GM21619 (cell line): Measurements from ENCODE around the gene EMX2.

Experiments used
- ATAC-seq: cut with Tn5 transposase; IDR thresholded peaks from one replicate; pipeline ENCODE4 v1.9.1; 2021; ENCODE audit not compliant: unreplicated experiment

Gene EMX2

DNA sequence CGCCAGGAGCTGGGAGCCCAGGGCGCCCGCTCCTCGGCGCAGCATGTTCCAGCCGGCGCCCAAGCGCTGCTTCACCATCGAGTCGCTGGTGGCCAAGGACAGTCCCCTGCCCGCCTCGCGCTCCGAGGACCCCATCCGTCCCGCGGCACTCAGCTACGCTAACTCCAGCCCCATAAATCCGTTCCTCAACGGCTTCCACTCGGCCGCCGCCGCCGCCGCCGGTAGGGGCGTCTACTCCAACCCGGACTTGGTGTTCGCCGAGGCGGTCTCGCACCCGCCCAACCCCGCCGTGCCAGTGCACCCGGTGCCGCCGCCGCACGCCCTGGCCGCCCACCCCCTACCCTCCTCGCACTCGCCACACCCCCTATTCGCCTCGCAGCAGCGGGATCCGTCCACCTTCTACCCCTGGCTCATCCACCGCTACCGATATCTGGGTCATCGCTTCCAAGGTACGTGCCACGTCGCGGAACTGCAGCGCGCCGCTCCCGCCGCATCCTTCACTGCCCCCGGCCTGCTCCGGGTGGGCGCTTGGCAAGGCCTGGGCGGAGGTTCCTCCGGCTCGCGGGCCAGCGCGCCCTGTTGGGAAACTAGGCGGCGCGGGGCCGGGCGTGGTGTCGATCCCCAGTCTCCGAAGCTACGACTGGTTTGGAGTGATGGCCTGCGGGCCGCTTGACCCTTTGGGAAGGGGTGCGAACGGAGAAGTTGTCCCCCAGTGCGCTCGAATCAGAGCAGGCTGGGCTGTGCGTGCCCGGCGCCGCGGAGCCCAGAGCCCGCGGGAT, 868 bp downstream of the EMX2 start:
- no peak for ATAC-seq

DNA sequence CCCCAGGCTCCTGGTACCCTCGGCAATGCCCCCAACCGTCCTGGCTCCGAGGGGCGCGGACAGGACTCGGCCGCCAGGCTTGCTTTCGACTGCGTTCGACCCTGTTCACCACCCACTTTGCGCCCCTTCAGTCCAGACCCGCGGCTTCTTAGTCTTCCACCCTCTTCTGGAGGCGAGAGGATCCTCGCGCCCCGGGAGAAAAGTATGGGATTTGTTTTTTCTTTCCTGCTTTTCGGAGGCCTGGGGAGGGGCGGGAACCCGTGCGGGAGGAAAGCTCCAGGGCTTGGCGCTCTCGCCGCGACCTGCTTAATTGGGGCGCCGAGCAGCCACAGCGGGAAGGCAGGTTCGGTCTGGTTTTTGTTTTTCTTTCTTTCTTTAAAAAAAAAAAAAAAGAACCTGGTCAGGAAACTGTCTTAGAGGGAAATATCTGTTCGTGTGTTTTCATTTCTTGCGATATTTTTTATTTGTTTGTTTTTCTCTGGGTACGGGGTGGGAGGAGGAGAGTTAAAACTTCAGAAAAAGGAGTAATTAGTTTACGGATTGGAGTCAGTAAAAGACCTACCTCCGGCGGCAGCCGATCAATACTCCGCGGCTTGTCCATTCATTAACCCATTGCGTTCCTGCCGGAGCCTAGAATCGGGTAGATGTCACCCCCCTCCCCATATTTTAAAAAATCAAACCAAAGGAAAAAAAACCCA, 1.6 kb downstream of the EMX2 start:
- no peak for ATAC-seq

DNA sequence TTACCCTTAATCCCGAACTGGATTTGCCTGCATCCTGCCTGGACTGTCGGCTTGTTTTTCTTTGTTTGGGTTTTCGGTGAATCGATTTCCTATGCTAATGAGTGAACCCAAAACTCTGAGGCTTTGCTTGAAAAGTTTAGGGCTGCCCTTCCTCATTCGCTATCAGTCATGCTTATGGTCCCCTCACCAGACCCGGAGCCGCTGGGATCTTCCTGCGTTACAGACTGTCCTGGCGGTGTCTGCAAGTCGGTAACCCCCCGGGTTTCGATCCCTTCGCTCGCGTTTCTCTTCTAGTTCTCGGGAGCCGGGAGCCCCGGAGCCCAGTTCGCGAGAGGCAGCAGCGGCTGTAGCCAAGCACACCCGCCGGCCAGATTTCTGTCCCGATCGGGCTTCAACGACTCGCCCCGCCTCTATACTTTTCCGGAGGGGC, 2.2 kb downstream of the EMX2 start:
- no peak for ATAC-seq

DNA sequence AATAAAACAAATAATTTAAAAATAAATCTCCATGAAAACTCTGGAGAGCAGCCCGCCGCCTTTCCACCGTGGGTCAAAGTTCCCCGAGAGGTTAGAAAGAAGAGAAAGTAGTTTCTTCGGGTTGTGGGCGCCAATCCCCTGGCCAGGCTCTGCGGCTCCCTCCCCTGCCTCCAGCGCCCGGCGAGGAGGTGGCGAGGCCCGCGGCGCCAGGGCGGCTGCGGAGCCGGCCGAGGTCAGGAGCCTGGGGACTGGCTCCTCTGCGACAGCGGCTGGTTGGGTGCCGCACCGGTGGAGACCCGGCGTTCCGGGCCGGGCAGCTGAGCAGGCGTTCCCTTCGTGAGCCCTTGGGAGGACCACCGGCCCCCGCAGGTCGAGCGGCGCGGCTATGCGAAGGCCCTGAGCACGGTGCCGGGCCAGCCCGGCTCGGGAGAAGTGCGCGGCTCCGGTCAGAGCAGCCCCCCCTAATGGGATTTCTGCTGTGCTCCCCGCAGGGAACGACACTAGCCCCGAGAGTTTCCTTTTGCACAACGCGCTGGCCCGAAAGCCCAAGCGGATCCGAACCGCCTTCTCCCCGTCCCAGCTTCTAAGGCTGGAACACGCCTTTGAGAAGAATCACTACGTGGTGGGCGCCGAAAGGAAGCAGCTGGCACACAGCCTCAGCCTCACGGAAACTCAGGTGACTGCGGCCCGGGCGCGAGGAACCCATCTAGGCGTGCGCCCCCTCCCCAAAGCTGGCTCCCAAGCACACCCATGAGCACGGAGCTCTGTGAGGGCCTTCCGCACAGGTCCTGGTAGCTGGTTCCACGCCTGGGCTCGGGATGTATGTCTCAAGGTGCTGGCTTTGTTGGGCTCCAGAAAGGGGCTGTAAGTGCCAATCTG, 2.8 kb downstream of the EMX2 start:
- ATAC-seq, result no peak

DNA sequence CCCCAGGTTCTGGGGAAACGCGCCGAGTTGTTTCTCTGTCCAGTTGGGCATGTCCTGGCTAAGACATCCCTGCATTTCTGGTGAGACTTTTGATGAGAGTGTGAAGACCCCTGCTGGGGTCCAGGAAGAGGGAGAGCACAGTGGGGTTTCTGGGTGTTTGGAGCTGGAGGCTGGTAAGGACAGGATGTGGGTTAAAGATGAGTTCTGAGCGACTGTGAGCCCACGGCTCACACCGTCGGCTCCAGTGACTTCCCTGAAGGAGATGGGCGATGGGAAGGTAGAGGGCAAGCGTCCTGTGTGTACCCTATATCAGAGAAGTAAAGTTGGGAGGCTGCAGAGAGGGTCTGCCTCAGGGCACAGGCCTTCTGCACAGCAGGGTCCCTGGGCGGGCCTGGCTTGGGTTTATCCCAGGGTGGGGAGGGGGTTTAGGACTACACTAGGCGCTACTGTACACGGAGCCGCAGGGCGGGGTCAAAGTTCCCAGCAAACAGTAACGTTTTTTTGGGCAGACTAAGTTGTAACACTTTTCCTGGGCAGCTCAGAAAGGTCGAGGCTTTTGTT, 3.6 kb downstream of the EMX2 start:
- no peak for ATAC-seq

DNA sequence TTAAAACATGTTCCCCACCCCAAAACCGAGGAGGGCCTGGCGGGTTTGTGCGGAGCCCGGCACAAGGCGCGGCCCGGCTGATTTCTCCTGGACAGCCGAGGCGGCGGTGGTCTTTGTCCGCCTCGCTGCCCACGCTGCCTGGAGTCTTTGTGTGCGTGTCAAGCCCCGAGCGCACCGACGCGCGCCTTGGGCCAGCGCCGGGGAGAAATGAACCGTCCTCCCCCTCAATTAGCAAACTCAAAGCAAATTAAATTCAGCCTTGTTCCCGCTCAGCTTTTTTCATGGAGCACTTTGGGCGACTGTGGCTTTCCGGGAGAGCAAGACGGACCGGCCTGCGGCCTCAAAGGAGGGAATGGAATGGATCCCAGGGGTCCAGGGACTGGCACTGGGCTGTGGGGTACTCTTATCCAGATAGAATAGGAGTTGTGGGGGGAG, 4.1 kb downstream of the EMX2 start:
- no peak for ATAC-seq

DNA sequence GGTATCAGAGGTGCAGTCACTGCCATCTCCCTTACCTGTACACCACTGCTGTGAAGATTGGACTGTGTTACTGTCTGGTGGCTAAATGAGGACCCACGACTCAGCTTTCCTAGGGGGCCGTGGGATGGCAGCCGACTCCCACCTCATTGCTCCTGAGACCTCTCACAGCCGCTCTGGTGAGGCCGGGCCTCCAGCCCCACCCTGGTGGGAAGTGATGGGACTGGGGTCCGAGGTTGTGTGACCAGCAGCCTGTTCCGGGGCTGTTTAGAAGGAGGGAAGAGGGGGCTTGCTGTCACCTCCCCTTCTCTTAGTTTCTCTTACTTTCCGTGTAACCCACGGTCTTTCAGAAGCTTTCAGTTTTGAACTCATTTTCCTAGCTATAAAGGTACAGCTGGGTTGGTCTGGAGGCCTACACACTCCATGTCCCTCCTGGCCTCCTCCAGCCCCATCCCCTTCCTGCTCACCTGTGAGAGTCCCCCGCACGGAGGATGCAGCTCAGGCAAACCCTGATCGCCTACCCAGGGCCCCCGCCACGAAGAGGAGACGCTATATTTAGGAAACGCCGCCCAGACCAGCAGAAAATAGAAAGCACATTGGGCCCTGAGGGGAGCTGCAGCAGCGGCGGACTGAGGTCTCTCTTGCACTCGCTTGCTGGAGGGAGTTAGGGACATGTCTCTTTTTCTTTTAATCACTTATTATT, 4.6 kb downstream of the EMX2 start:
- ATAC-seq, result no peak

DNA sequence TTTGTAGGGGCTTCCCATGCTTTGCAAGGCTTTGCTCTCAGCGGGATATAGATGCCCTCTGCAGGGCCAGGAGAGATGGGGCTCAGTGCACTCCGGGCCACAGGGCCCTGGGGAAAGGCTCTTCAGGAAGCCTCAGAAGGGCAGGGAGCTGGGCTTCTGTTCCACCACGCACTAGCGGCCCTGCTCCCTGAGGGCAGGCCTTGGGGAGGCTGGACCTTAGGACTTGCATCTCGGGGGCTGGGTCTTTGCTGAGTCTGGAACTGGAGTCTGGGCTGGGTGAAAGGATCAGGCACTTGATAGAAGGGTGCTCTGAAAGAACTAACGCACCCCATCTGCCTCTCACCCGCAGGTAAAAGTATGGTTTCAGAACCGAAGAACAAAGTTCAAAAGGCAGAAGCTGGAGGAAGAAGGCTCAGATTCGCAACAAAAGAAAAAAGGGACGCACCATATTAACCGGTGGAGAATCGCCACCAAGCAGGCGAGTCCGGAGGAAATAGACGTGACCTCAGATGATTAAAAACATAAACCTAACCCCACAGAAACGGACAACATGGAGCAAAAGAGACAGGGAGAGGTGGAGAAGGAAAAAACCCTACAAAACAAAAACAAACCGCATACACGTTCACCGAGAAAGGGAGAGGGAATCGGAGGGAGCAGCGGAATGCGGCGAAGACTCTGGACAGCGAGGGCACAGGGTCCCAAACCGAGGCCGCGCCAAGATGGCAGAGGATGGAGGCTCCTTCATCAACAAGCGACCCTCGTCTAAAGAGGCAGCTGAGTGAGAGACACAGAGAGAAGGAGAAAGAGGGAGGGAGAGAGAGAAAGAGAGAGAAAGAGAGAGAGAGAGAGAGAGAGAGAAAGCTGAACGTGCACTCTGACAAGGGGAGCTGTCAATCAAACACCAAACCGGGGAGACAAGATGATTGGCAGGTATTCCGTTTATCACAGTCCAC, 5.4 kb downstream of the EMX2 start:
- no peak for ATAC-seq

DNA sequence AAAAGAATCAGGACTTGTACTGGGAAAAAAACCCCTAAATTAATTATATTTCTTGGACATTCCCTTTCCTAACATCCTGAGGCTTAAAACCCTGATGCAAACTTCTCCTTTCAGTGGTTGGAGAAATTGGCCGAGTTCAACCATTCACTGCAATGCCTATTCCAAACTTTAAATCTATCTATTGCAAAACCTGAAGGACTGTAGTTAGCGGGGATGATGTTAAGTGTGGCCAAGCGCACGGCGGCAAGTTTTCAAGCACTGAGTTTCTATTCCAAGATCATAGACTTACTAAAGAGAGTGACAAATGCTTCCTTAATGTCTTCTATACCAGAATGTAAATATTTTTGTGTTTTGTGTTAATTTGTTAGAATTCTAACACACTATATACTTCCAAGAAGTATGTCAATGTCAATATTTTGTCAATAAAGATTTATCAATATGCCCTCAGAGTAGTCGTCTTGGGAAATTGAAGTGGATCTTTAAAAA, 6.6 kb downstream of the EMX2 start:
- ATAC-seq, result no peak

DNA sequence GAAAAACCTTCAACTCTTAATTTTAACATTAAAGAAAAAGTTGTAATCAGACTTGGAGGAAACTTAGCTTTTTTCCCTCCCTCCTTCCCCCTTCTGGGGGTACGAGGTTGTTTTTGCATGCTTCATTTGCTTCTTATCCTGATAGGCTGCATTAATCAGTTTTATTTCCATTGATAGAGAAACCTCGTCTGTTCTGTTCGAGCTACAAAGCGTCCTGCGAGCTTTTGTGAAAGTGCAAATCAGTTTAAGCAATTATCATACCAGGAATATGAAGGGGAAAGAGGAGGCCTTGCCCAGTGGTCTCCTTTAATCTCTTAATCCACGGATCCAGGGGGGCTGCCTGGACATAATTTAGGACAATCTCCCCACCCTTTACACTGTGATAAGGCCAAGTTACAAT, 7.5 kb downstream of the EMX2 start:
- no peak for ATAC-seq

DNA sequence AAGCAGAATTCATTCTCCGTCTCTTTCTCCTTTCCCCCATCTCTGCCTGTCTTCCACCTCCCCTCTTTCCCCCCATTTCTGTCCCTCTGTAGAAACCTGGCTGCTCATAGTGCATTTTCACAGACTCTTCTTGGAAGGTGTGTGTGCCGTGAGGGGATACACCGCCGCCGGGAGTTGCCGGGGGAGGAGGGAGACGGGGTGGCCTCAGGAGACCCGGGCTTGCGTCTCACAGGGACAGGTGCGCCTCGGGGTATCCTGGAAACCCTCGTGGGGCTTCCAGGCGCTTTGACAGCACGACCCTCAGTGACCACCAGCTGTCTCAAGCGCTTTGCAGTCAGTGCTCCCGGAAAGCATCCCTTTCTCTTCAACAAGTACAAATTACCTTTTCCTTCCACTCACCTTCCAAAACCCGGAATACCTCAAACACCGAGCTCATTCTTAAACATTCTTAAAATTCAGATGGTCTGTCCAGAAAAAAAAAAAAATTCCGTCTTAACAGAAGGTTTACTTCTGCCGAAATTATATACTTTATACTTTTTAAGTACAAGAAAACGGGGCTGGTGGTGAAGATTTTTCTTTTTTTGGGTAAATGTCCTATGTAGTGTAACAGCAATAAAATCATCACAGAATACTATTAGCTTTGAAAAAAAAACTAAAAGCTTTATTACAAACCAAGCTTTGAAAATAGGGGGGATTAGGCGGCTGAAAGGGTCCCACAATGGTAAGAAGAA, 8.2 kb downstream of the EMX2 start:
- ATAC-seq, result no peak

DNA sequence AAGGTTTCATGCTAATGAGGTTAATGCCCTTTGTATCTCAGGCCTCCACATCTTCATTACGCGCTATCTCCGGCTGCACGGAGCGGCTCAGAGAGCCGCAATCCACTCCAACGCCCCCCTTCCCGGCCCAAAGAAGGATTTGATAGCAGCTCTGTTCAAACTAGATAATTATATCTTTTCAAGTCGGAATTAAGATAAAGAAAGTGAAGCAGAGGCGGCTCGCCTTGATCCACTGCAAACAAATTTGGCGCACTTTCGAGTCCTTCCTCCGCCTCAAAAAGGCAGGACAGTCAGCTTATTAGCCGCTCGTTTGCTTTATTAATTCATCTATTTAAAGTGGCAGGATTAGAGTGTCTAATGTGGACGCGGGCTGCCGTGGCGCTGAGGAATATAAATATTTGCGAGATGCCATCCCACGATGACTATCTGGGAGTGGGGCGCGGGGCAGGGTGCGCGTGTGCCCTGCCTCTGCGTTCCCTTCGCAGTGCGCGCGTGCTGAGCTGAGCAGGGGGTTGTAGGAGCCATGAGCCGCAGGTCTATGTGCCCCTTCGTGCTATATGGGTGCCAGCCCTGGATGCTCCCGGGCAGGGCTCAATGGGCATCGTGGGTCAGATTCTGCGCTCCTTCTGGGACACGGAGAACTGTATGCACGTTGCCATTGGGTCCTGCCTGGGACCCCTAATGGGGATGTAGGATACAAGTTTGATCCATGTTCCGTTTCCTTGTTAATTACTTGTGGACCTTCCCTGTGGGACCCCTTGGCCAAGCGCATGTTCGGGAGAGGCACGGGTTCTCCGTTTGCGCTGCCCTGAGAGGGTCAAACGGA, 9.0 kb downstream of the EMX2 start:
- ATAC-seq, result no peak

DNA sequence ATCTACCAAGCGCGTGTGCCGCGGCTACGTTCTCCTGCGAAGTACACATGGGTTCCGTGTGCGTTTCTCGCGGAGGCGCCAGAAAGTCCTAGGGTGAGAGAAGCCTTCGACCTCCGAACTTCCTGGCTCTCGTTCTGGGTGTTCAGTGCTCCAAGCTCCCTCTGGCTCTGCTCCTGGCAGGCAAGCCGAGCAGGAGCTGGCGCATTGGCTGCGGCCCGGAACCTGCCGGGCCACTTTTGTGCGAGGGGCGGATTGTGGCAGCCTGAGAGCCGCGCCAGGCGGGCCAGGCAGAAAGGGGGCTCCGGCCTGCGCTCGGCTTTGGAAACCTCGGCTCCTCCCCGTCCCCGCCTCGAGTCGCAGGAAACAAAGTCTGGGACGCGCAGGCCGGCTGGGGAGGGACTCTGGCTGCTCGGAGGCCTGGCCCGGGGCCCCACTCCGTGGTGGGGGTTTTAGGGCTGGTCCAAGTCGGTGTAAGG, 9.6 kb downstream of the EMX2 start:
- no peak for ATAC-seq

DNA sequence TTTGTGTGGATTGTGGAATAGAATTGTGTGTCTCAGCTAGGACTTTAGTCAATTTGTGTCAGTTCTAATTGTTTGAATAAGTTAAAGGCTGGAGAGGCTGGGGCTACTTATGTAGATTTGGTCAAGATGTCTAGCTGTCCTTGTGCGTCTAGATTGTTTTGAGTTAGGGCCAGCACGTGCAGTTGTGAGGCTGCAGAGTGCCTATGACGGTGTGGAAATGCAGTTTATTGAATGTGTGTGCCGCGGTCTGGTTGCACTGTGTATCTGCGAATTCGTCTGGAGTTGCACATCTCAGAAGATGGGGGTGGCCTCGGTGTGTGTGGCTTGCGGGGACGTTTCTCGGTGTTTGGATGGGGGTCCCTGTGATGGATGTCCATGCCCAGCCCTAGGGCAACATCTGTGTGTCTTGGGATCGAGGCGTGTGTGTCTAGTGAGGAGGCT, 10.2 kb downstream of the EMX2 start:
- ATAC-seq, result no peak

DNA sequence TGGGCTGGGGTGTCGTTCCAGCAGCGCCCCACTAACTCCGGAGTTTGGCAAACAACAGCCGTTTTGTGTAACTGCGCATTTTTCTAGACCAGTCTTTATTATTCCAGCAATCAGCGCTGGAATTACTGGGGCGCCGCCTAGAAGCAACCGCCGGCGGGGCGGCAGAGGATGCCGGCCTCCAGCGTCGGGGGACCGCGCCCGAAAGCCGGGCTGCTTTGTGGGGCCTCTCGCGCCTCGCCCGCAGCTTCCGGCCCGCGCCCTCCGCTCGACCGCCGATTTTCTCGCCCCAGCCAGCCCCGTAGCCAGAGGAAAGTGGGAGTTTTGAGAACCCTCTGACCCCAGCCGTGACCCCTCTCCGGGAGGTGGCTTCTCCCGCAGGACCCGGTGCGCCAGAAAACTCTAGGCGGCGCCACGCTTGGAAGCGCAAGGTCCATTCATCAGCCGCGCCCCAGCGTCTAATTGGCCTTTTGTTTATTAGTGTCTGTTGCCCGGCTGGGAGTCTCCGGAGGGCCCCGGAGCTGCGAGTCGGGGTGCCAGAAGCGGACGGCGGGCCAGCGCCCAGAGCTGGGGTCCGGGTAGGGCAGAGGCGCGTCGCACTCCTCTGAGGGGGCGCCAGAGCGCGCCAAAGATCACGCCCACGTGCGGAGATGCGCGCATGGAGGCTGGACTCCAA, 10.7 kb downstream of the EMX2 start:
- no peak for ATAC-seq

DNA sequence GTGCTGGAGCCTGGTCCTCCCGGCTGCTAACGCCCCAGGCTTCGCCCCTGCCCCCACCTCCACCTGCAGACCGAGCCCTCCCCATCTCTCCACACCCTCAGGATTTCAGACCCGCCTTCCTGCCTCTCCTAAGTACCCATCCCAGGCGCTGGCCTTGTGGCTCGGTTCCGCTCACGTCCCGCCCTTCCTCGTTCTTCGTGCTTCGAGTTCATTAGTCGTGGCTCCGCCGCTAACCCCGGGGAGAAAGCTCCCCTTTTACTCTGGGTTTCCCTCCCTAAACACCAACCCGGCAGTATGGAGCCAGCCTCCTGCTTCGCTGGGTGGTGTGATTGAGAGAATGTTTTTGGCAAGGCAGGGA, 11.2 kb downstream of the EMX2 start:
- ATAC-seq, result no peak

DNA sequence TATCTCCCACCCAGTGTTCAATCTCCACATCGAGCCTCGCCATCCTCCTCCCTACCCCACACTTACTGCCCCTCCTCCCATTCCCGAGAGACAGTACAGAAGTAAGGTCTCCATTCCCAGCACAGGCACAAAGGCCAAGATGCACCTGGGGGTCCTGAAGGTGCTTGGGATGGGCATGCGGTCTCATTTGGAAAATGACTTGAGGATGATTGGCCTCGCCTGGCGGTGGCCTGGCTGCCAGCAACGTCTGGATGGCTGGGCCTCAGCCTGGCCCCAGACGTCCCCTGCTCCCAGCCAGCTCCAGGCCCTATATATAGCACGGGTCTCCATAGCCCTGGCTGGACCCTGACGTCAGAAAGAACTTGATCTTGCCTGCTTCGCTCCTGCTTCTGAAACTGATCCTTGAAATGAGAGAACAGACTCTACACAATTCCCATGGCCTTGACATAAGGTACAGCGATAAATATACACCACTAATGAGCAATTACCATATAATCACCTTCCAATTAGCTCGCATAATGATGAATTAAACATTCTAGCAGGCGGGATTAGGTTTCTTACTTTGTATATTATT, 11.8 kb downstream of the EMX2 start:
- ATAC-seq, result no peak
